GM13976 (cell line): ENCODE data around the gene BRPF3.

Experiments
- DNase-seq: peaks from one replicate; pipeline ENCODE4 v3.0.0; 2012; ENCODE audit warnings: low spot score
- in situ Hi-C: fragments of 300-500 bp; cut with MboI; formaldehyde crosslinking; loops from one replicate; pipeline ENCODE4 v1.12.0; 2022; ENCODE audit warnings: low sequenced_read_pairs, mixed read lengths, inconsistent platforms; ENCODE audit not compliant: unreplicated experiment
- TF ChIP-seq, protein P1 (sequence below): IDR thresholded peaks from 2 replicates; pipeline ENCODE4 v1.5.1; 2012; ENCODE audit warnings: borderline replicate concordance, mild to moderate bottlenecking; ENCODE audit not compliant: insufficient read depth; ENCODE audit errors: extremely low read depth, missing control alignments, control extremely low read depth

Gene BRPF3

DNA sequence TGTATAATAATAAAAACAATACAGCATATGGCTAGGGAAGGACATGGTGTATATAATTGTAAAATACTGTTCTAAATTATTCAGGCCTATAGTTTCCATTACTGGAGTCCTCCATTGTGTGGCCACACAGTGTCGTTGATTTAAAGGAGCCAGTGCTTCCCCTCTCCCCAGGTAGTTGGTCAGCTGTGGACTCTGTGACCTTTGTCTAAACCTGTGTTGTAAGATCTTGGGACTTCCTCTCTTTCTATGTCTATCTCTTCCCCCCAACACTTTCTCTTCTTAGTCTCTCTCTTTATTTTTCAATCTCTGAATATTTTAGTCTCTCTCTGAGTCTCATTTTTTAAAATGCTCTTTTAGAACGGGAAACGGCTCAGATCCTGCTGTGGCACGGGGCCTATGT is 35.6 kb downstream of the BRPF3 start:
- TF ChIP-seq, protein P1, sequence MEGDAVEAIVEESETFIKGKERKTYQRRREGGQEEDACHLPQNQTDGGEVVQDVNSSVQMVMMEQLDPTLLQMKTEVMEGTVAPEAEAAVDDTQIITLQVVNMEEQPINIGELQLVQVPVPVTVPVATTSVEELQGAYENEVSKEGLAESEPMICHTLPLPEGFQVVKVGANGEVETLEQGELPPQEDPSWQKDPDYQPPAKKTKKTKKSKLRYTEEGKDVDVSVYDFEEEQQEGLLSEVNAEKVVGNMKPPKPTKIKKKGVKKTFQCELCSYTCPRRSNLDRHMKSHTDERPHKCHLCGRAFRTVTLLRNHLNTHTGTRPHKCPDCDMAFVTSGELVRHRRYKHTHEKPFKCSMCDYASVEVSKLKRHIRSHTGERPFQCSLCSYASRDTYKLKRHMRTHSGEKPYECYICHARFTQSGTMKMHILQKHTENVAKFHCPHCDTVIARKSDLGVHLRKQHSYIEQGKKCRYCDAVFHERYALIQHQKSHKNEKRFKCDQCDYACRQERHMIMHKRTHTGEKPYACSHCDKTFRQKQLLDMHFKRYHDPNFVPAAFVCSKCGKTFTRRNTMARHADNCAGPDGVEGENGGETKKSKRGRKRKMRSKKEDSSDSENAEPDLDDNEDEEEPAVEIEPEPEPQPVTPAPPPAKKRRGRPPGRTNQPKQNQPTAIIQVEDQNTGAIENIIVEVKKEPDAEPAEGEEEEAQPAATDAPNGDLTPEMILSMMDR = no peak
- in situ Hi-C loops = no loop called here
- no peak for DNase-seq

DNA sequence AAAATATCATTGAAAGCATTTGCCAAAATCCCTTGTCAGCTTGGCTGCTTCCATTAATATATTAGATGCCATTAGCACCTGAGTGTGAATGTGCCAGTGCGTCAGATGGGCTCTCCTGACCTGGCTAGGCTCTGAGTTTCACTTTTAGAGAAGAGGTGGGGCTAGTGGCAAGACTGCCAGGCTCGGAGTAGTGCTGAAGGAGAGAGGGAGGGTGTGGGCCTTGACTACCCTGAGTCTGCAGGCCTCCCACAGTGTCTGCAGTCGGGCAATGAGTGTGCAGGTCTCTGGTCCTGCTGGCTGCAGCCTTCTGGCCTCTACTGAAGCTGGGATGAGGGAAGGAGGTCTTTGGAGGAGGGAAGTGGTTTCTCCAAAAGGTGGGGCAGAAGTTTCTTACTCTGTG is 38.8 kb downstream of the BRPF3 start:
- in situ Hi-C loops = no loop called here
- DNase-seq = no peak
- TF ChIP-seq, protein P1 = no peak

DNA sequence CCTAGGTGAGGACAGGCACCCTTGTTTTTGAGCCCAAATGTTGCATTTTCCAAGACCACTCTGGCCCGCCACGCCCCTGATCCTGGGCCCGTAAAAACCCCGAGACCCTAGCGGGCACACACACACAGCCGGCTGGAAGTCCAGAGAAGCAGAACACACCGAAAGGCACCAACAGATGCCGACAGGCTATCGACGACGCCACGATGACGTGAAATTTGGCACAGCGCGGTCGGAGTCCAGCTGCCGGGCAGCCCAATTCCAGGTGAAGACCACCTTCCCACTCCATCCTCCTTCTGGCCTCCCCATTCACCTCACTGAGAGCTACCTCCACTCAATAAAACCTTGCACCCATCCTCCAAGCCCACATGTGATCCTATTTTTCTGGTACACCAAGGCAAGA is 39.3 kb downstream of the BRPF3 start:
- in situ Hi-C loops = no loop called here
- DNase-seq = no peak
- TF ChIP-seq, protein P1 = no peak

DNA sequence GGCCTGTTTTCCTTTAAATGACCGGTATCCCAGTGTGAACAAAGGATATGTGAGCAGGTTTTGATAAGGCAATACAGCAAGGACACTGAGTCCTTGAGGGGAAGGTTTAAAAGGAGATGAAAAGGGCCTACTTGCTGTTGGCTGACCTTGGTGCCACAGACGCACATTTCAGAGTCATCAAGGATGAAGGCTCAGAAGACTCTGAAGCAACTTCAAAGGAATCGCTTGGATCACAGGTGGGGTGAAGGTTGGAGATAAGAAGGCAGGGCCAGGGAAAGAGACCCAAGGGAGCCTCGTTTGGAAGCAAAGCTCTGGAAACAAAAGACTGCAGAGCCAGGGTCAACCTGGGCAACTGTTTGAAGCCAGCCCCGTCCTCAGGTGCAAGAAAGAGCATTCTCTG is 43.2 kb downstream of the BRPF3 start:
- DNase-seq = no peak
- in situ Hi-C loops = no loop called here
- TF ChIP-seq, protein P1 = no peak

DNA sequence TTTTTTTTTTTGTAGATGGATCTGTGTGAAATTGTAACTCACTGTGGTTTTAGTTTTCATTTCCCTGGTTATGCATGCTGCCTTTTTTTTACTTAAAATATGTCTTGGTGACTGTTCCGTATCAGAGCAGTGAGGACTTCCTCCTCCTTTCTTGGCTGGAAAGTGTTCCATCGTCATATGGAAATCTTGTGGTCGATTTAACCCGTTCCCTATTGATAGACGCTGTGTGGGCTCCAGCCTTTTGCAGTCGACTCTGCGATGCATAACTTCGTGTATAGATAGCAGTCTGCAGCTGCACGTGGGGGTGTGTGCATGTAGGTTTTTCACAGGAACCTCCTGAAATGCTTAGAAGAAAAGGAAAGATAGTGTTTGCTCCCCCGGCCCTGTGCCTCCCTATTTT is 45.2 kb downstream of the BRPF3 start:
- TF ChIP-seq, protein P1 = no peak
- peak; percentile 71 for DNase-seq
- in situ Hi-C loops = no loop called here

DNA sequence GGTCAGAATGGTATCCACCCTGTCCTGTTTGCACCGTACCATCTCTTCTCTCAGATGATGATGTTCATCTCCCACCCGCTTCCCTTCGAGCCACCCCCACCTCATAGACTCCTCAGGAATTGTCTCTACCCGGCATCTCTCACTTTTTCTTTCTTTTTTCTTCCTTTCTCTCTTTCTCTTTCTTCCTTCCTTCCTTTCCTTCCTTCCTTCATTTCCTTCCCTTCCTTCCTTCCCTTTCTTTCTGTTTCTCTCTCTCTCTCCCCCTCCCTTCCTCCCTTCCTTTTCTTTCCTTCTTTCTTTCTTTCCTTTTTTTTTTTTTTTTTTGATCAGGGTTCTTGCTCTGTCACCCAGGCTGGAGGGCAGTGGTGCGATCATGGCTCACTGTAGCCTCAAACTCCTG is 45.6 kb downstream of the BRPF3 start:
- DNase-seq = no peak
- in situ Hi-C loops = no loop called here
- TF ChIP-seq, protein P1 = no peak

DNA sequence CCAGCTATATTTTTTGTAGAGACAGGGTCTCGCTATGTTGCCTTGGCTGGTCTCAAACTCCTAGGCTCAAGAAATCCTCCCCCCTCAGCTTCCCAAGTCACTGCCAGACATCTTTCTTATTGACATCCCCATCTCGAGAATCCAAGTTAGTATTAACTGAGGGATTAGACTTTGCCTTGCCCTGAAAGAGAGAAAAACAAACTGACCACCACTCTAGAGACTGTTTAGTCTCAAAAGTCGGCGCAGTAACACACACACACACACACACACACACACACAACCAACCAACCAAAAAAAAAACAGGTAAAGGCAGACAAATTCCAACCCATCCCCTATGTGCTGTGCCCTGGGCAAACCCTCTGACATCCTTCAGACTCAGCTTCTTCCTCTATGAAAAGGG is 46.1 kb downstream of the BRPF3 start:
- in situ Hi-C loops = no loop called here
- no peak for DNase-seq
- TF ChIP-seq, protein P1 = no peak
